ENCODE measurements around the gene TMEM184C. TPM values are rescaled to one million over a fixed set of nuclear protein-coding genes. Genes with fewer than 3 reads are reported as not detected.

Gene TMEM184C
- total RNA-seq, 1 experiment from 2014 or later, result 43.7 TPM

- TF ChIP-seq ZNF423 (CRISPR knock-in tag; IDR thresholded peaks at IDR 0.05) (no peak), IRF1 (CRISPR knock-in tag; IDR thresholded peaks at IDR 0.05) (no peak), ARID4B (CRISPR knock-in tag; IDR thresholded peaks at IDR 0.05; ENCODE audit: borderline replicate concordance) (no peak), AR (CRISPR knock-in tag; IDR thresholded peaks at IDR 0.05) (no peak), ATF1 (CRISPR knock-in tag; IDR thresholded peaks at IDR 0.05) (no peak), USF2 (CRISPR knock-in tag; IDR thresholded peaks at IDR 0.05) (no peak), ZNF263 (CRISPR knock-in tag; IDR thresholded peaks at IDR 0.05; ENCODE audit: low read depth) (no peak), ZNF138 (CRISPR knock-in tag; conservative IDR thresholded peaks at IDR 0.05) (no peak), PRDM15 (CRISPR knock-in tag; IDR thresholded peaks at IDR 0.05) (no peak), TEAD1 (CRISPR knock-in tag; IDR thresholded peaks at IDR 0.05) (no peak), NR1H2 (CRISPR knock-in tag; IDR thresholded peaks at IDR 0.05) (no peak), NR2C2 (CRISPR knock-in tag; IDR thresholded peaks at IDR 0.05) (no peak), ZBTB21 (CRISPR knock-in tag; IDR thresholded peaks at IDR 0.05; ENCODE audit: borderline replicate concordance) (no peak), SOX15 (CRISPR knock-in tag; IDR thresholded peaks at IDR 0.05) (no peak), ZNF219 (CRISPR knock-in tag; IDR thresholded peaks at IDR 0.05; ENCODE audit: borderline replicate concordance) (no peak)
- POLR2A ChIA-PET, result interaction anchor here (1.1 kb wide), 1 partner anchor 20 kb away, joined by 3 read pairs; the partner anchor contains the start of gene TMEM184C
- DNase-seq (ENCODE audit: low spot score), result no peak
- ATAC-seq, result peak; percentile 35; the same call in 1 of the 2 replicates
- CTCF ChIA-PET, result interaction anchor here (1.1 to 4.8 kb wide), 4 partner anchors 32 to 269 kb away, joined by 3 to 48 read pairs (median 4); no protein-coding TSS in a partner anchor
- H3K27ac Mint-ChIP-seq, result no peak overlapping the region
- peaks cover 8% of the 10 kb centered on the region; the same call in 1 of the 2 replicates for H3K9me3 Mint-ChIP-seq
- H3K36me3 Mint-ChIP-seq, result no peaks in the 10 kb centered on the region
- H3K4me3 Mint-ChIP-seq, result no peak overlapping the region
- no peaks in the 10 kb centered on the region for H3K27me3 Mint-ChIP-seq (ENCODE audit: low read depth)
- peaks cover 20% of the 10 kb centered on the region for H3K4me1 Mint-ChIP-seq
These were observed 20.2 kb upstream of the TMEM184C start for GRCh38 chr4:147596981-147597380.

Measured in WTC11 (cell line).